Tibial nerve (tissue), 4 donors: Measurements from ENCODE around the gene MICAL2. TPM values are rescaled to one million over a fixed set of nuclear protein-coding genes. Genes with fewer than 3 reads are reported as not detected.

ENCODE experiments used
- DNase-seq, 2 donors: peaks; one replicate each; pipeline ENCODE4 v3.0.0-alpha.2; 2019; ENCODE audit warnings: low spot score in 2 of 2
- H3K27ac ChIP-seq, 4 donors: fragments of 200-600 bp; sonication (generic) in 3 of 4; one replicate each; pipeline ENCODE4 v1.5.1; 2017 to 2019; ENCODE audit warnings: mild to moderate bottlenecking in 1 of 4
- H3K27me3 ChIP-seq, 2 donors: fragments of 200-600 bp; sonication (generic) in 1 of 2; one replicate each; pipeline versions ENCODE4 v1.5.1 to v1.6.0; 2017 to 2019
- H3K36me3 ChIP-seq, 3 donors: fragments of 200-600 bp; sonication (generic); one replicate each; pipeline ENCODE4 v1.5.1; 2018 to 2019
- H3K4me1 ChIP-seq, 4 donors: fragments of 200-600 bp; sonication (generic) in 3 of 4; one replicate each; pipeline ENCODE4 v1.5.1; 2017 to 2019
- H3K4me3 ChIP-seq, 4 donors: fragments of 200-600 bp; sonication (generic) in 3 of 4; one replicate each; pipeline ENCODE4 v1.5.1; 2017 to 2019; ENCODE audit warnings: mild to moderate bottlenecking in 1 of 4, moderate library complexity in 1 of 4
- H3K9me3 ChIP-seq, 4 donors: fragments of 200-600 bp; sonication (generic) in 3 of 4; one replicate each; pipeline ENCODE4 v1.5.1; 2017 to 2019
- CTCF ChIP-seq, 5 experiments: fragments of 200-600 bp in 3 of 5; fragments of 450-650 bp in 2 of 5; sonication (generic) in 3 of 5; IDR thresholded peaks; one replicate each; pipeline ENCODE4 v1.5.1; 2016 to 2019; ENCODE audit warnings: antibody characterized with exemption in 5 of 5, mild to moderate bottlenecking in 3 of 5, moderate library complexity in 2 of 5
- EP300 ChIP-seq, 2 donors: sonication (generic); formaldehyde crosslinking; IDR thresholded peaks; one replicate each; pipeline ENCODE4 v1.6.1; 2017; ENCODE audit warnings: antibody characterized with exemption in 2 of 2, mild to moderate bottlenecking in 1 of 2
- POLR2A ChIP-seq, 2 donors: fragments of 450-650 bp; IDR thresholded peaks; one replicate each; pipeline ENCODE4 v1.6.1; 2017; ENCODE audit warnings: antibody characterized with exemption in 2 of 2, mild to moderate bottlenecking in 2 of 2, moderate library complexity in 2 of 2
- WGBS, 2 donors: methylation state at CpG; one replicate each; pipeline ENCODE4 v1.1.5; 2018; 5-methylcytosine and 5-hydroxymethylcytosine counted together
- total RNA-seq, 4 donors: library from RNA; depleted of rRNA; stranded (reverse); fragments of >200 nt; gene quantifications; one replicate each; pipeline ENCODE4 v1.1.0, GENCODE V29; 2016

MICAL2 gene
- total RNA-seq, 4 donors from 2014 or later, result 87.0 to 136 (median 101) TPM

GRCh38 chr11:12278766-12279671 lies 168.6 kb downstream of the MICAL2 start:
- Histone ChIP-seq H3K9me3 (no peaks in the 10 kb centered on the region), H3K27ac (no peak overlapping the region), H3K27me3 (no peaks in the 10 kb centered on the region), H3K4me1 (peaks cover 0 to 7% (median 0%) of the 10 kb centered on the region in 4 donors), H3K4me3 (no peak overlapping the region), H3K36me3 (no peaks in the 10 kb centered on the region)
- no peak for TF ChIP-seq POLR2A (IDR thresholded peaks at IDR 0.05)
- no peak for TF ChIP-seq CTCF (IDR thresholded peaks at IDR 0.05)
- no peak for TF ChIP-seq EP300 (IDR thresholded peaks at IDR 0.05)
- WGBS, 2 donors, result 77 to 80% methylated on average over 13 of the region's 13 CpGs
- no peak for DNase-seq

- H3K4me1 ChIP-seq, result peaks cover 0 to 7% (median 0%) of the 10 kb centered on the region in 4 donors
- H3K36me3 ChIP-seq, result no peaks in the 10 kb centered on the region
- H3K27ac ChIP-seq, result no peak overlapping the region
- TF ChIP-seq EP300 (IDR thresholded peaks at IDR 0.05), result no peak
- no peak for TF ChIP-seq POLR2A (IDR thresholded peaks at IDR 0.05)
- no peak for TF ChIP-seq CTCF (IDR thresholded peaks at IDR 0.05)
- H3K27me3 ChIP-seq, result no peaks in the 10 kb centered on the region
- DNase-seq, result no peak
- no peaks in the 10 kb centered on the region for H3K9me3 ChIP-seq
- 72 to 80% methylated on average over 4 of the region's 4 CpGs for WGBS, 2 donors
- no peak overlapping the region for H3K4me3 ChIP-seq
These were observed 169.3 kb downstream of the MICAL2 start for GRCh38 chr11:12279672-12280108.

GRCh38 chr11:12280199-12280837 lies 169.9 kb downstream of the MICAL2 start:
- H3K36me3 ChIP-seq, result no peaks in the 10 kb centered on the region
- 80 to 85% methylated on average over 4 of the region's 4 CpGs for WGBS, 2 donors
- no peaks in the 10 kb centered on the region for H3K9me3 ChIP-seq
- peaks cover 0 to 12% (median 0%) of the 10 kb centered on the region in 4 donors for H3K4me1 ChIP-seq
- no peak for DNase-seq
- H3K27ac ChIP-seq, result no peak overlapping the region
- TF ChIP-seq EP300 (IDR thresholded peaks at IDR 0.05), result no peak
- TF ChIP-seq CTCF (IDR thresholded peaks at IDR 0.05), result no peak
- TF ChIP-seq POLR2A (IDR thresholded peaks at IDR 0.05), result no peak
- no peak overlapping the region for H3K4me3 ChIP-seq
- H3K27me3 ChIP-seq, result no peaks in the 10 kb centered on the region

GRCh38 chr11:12280838-12281565 lies 170.6 kb downstream of the MICAL2 start:
- H3K27ac ChIP-seq, result no peak overlapping the region
- 79 to 92% methylated on average over 11 to 13 of the region's 15 CpGs for WGBS, 2 donors

More at GRCh38 chr11:12280838-12281565, 170.6 kb downstream of the MICAL2 start:
- Histone ChIP-seq H3K36me3 (no peaks in the 10 kb centered on the region), H3K4me3 (no peak overlapping the region), H3K27me3 (no peaks in the 10 kb centered on the region), H3K9me3 (no peaks in the 10 kb centered on the region), H3K4me1 (peaks cover 0 to 17% (median 1%) of the 10 kb centered on the region in 4 donors)
- TF ChIP-seq EP300 (IDR thresholded peaks at IDR 0.05) (no peak), CTCF (IDR thresholded peaks at IDR 0.05) (no peak), POLR2A (IDR thresholded peaks at IDR 0.05) (no peak)
- DNase-seq, result no peak
